Common myeloid progenitor, CD34-positive (primary cell): ENCODE data around the gene PSTPIP1.
A peak's percentile ranks its signal among the peaks of the same experiment; 100 is the strongest.

Source experiments
- CTCF ChIA-PET: fragments of 350-600 bp; sonication (Branson Sonifier 250); formaldehyde crosslinking; loops from one replicate; lab custom pipeline; 2021; ENCODE audit warnings: antibody characterized with exemption; lab: Charles Lee
- POLR2A ChIA-PET: fragments of 350-600 bp; sonication (Branson Sonifier 250); formaldehyde crosslinking; loops from one replicate; lab custom pipeline; 2021; ENCODE audit warnings: antibody characterized with exemption; lab: Charles Lee
- DNase-seq, 3 donors: peaks; one replicate each; pipeline versions ENCODE4 v3.0.0 to v3.0.0-alpha.2; 2013
- H3K27ac ChIP-seq, 2 experiments: 1 replicate in 1 of 2; 2 replicates in 1 of 2; pipeline ENCODE4 v1.7.0; 2013; ENCODE audit warnings: inconsistent platforms in 2 of 2, low read length in 2 of 2, mild to moderate bottlenecking in 2 of 2, low read depth in 1 of 2, moderate library complexity in 1 of 2; ENCODE audit not compliant: severe bottlenecking in 2 of 2, insufficient read depth in 1 of 2, poor library complexity in 1 of 2
- H3K27me3 ChIP-seq, 5 experiments: replicated peaks in 2 of 5; 1 replicate in 3 of 5; 2 replicates in 2 of 5; pipeline versions ENCODE4 v1.6.1 to v1.7.0; 2013; ENCODE audit warnings: low read length in 4 of 5, mild to moderate bottlenecking in 2 of 5, moderate library complexity in 2 of 5, inconsistent platforms in 1 of 5; ENCODE audit not compliant: insufficient read depth in 5 of 5, control insufficient read depth in 4 of 5
- H3K36me3 ChIP-seq, 4 experiments: 1 replicate in 2 of 4; 2 replicates in 2 of 4; pipeline versions ENCODE4 v1.6.1 to v1.7.0; 2013; ENCODE audit warnings: low read length in 3 of 4, control low read depth in 1 of 4, mild to moderate bottlenecking in 1 of 4; ENCODE audit not compliant: control insufficient read depth in 4 of 4, insufficient read depth in 4 of 4
- H3K4me1 ChIP-seq, 4 experiments: 1 replicate in 3 of 4; 2 replicates in 1 of 4; pipeline versions ENCODE4 v1.6.1 to v1.7.1; 2013; ENCODE audit warnings: low read length in 3 of 4, mild to moderate bottlenecking in 3 of 4, control low read depth in 1 of 4, inconsistent platforms in 1 of 4, moderate library complexity in 1 of 4; ENCODE audit not compliant: control insufficient read depth in 4 of 4, insufficient read depth in 4 of 4; ENCODE audit errors: control extremely low read depth in 1 of 4
- H3K4me3 ChIP-seq, 7 experiments: 1 replicate in 4 of 7; 2 replicates in 3 of 7; pipeline versions ENCODE4 v1.5.1 to v1.7.0; 2013; ENCODE audit warnings: mild to moderate bottlenecking in 7 of 7, low read length in 6 of 7, moderate library complexity in 6 of 7, inconsistent platforms in 2 of 7, low read depth in 2 of 7, control low read depth in 1 of 7; ENCODE audit not compliant: insufficient read depth in 4 of 7, control insufficient read depth in 1 of 7; ENCODE audit errors: extremely low read depth in 1 of 7
- H3K9me3 ChIP-seq, 5 experiments: 1 replicate in 4 of 5; 2 replicates in 1 of 5; pipeline versions ENCODE4 v1.6.1 to v1.7.1; 2013; ENCODE audit warnings: low read length in 4 of 5, mild to moderate bottlenecking in 2 of 5, inconsistent platforms in 1 of 5, low read depth in 1 of 5, moderate library complexity in 1 of 5; ENCODE audit not compliant: control insufficient read depth in 4 of 5, insufficient read depth in 2 of 5; ENCODE audit errors: control extremely low read depth in 1 of 5
- WGBS: methylation state at CpG from one replicate; pipeline ENCODE4 v1.1.5; 2013; ENCODE audit not compliant: insufficient coverage; 5-methylcytosine and 5-hydroxymethylcytosine counted together

Gene PSTPIP1

DNA sequence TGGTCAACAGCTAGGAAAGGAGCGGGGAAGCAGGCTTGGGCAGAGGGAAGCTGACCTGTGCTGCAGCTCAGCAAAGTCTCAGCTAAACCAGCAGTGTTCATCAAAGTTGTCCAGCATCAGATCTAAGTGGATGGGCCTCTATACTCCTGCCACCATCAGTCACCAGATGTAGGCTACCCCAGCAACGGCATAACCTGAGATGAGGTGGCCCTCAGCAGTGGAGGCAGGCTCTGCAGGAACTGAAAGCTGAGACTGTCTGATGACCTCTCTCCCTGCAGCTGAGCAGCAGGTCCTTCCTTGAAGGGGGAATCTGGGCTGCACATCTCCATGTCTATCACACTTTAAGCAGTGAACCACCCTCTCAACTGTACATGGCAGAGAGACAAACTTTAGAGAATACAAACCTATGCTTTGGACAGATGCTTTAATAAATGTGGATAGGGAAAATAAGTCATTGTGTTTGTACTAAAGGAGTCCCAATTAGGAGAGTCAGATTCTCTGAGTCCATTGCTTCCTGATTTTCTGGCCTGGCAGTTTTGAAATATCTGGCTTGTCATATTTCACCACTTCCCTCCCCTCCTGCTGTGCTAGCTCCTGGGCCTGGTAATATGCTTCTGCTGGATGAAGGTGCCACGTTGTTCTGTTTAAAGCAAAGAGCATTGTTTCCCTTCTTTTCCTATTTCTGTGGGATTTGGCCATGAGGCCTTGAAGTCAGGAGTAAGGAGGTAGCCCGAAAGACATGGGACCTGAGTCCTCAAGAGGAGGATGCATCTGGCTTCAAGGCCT, 11.1 kb upstream of the PSTPIP1 start:
- peak in 2 of 3 donors; percentile 54 to 59 for DNase-seq
- WGBS: 88% methylated on average over 3 of the region's 4 CpGs
- Histone ChIP-seq H3K4me3 (no peak overlapping the region), H3K9me3 (peaks cover 0 to 2% (median 0%) of the 10 kb centered on the region in 5 experiments), H3K36me3 (no peaks in the 10 kb centered on the region), H3K27ac (peak overlapping the region in 1 of 2 experiments; percentile 9), H3K27me3 (no peaks in the 10 kb centered on the region), H3K4me1 (peaks cover 5 to 36% (median 16%) of the 10 kb centered on the region in 4 experiments)
- CTCF ChIA-PET: interaction anchor here (0.9 to 19.0 kb wide), 4 partner anchors 10 to 46 kb away, joined by 3 to 269 read pairs (median 14); partner anchors contain the start of gene PSTPIP1
- POLR2A ChIA-PET: no interaction called here

DNA sequence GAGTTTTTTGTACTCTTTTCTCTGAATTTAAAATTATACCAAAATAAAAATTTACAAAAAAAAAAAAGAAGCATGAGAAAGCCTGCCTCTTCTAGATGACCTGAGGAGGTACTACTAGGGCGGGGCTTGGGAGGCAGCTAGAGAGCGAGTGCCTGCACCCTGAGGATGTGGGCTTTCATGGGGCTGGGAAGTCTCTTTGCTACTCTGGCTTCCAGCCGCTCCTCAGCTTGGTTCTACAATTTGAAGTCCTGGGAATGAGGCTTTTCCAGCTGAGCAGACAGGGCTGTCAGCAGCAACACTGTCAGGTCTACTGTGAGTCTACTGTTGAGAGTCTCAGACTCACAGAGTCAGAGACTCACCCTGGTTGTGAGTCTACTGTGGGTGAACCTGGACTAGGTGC, 8.2 kb upstream of the PSTPIP1 start:
- Histone ChIP-seq H3K36me3 (no peaks in the 10 kb centered on the region), H3K4me1 (peaks cover 7 to 41% (median 19%) of the 10 kb centered on the region in 4 experiments), H3K4me3 (no peak overlapping the region), H3K9me3 (no peaks in the 10 kb centered on the region), H3K27me3 (no peaks in the 10 kb centered on the region), H3K27ac (no peak overlapping the region)
- CTCF ChIA-PET: interaction anchor here (0.7 to 2.6 kb wide), 3 partner anchors 11 to 51 kb away, joined by 3 to 6 read pairs (median 3); no protein-coding TSS in a partner anchor
- POLR2A ChIA-PET: no interaction called here
- 91% methylated on average over 3 of the region's 3 CpGs for WGBS
- DNase-seq: no peak

DNA sequence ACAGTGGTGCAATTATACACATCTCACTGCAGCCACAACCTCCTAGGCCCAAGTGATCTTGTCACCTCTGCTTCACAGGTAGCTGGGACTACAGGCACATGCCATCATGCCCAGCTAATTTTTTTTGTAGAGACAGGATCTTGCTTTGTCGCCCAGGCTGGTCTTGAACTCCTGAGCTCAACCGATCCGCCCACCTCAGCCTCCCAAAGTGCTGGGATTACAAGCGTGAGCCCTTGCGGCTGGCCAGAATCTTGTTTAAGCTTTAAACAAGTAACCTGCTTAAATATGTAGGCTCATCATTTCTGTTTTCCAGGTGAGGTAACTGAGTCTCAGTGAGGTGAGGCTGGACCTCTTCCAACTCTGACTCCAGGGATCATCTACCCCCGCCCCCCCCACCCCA, 7.7 kb upstream of the PSTPIP1 start:
- WGBS: 98% methylated on average over 6 of the region's 6 CpGs

DNA sequence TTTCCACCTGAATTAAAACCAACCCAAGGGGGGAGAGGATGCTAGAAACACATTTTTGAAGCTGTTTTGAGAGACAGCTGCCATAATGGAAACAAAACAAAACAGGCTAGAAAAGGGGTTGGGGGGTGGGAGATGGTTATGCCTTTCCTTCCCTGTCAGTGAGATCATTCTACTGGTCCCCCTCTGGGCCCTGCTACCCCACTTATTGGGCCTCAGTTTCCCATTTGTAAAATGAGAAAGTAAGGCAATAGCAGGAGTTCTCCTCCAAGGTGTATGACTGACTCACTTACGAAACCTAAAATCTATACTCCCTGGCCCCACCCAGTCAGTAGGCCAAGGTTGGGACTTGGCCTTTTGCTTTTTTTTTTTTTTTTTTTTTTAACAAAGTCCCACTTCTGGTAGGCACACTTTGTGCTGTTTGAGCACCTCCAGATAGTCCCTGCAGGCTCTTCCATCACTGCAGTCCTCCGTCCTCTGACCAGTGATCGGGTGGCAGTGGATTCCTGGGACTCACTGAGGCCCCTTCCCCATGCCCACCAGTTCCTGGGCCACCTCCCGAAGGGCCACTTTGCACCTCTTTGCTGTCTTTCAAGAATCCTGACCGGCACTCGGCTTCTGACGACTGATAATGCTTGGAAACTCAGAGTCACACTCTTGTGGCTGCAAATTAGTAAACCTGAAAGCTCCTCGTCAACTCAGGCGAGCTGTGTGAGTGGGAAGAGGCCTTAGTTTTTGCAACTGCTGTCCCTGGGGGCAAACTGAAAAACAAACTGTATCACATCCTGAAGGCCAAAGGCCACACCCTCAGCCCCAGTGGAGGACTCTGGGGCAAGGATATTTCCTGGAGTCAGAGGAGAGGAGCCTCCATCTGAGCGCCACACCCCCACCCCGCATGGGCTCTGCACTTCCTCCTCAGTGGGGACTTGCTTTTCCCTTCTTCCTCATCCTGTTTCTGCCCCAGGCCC, 6.7 kb upstream of the PSTPIP1 start:
- CTCF ChIA-PET: interaction anchor here (1.4 to 2.6 kb wide), 4 partner anchors 9 to 15 kb away, joined by 3 to 6 read pairs (median 4); no protein-coding TSS in a partner anchor
- Histone ChIP-seq H3K4me3 (no peak overlapping the region), H3K27me3 (no peaks in the 10 kb centered on the region), H3K27ac (no peak overlapping the region), H3K4me1 (peaks cover 7 to 43% (median 19%) of the 10 kb centered on the region in 4 experiments), H3K9me3 (no peaks in the 10 kb centered on the region), H3K36me3 (no peaks in the 10 kb centered on the region)
- peak in 1 of 3 donors; percentile 24 for DNase-seq
- POLR2A ChIA-PET: interaction anchor here (1.3 kb wide), 1 partner anchor 9 kb away, joined by 3 read pairs; no protein-coding TSS in a partner anchor
- 81% methylated on average over 10 of the region's 11 CpGs for WGBS

More for the DNA sequence above, 7.7 kb upstream of the PSTPIP1 start:
- no peaks in the 10 kb centered on the region for H3K27me3 ChIP-seq
- H3K4me3 ChIP-seq: no peak overlapping the region
- POLR2A ChIA-PET: no interaction called here
- no peaks in the 10 kb centered on the region for H3K36me3 ChIP-seq
- no peaks in the 10 kb centered on the region for H3K9me3 ChIP-seq
- no peak overlapping the region for H3K27ac ChIP-seq
- no peak for DNase-seq
- CTCF ChIA-PET: interaction anchor here (0.7 to 2.6 kb wide), 3 partner anchors 10 to 52 kb away, joined by 3 to 6 read pairs (median 3); no protein-coding TSS in a partner anchor
- peaks cover 7 to 41% (median 19%) of the 10 kb centered on the region in 4 experiments for H3K4me1 ChIP-seq

DNA sequence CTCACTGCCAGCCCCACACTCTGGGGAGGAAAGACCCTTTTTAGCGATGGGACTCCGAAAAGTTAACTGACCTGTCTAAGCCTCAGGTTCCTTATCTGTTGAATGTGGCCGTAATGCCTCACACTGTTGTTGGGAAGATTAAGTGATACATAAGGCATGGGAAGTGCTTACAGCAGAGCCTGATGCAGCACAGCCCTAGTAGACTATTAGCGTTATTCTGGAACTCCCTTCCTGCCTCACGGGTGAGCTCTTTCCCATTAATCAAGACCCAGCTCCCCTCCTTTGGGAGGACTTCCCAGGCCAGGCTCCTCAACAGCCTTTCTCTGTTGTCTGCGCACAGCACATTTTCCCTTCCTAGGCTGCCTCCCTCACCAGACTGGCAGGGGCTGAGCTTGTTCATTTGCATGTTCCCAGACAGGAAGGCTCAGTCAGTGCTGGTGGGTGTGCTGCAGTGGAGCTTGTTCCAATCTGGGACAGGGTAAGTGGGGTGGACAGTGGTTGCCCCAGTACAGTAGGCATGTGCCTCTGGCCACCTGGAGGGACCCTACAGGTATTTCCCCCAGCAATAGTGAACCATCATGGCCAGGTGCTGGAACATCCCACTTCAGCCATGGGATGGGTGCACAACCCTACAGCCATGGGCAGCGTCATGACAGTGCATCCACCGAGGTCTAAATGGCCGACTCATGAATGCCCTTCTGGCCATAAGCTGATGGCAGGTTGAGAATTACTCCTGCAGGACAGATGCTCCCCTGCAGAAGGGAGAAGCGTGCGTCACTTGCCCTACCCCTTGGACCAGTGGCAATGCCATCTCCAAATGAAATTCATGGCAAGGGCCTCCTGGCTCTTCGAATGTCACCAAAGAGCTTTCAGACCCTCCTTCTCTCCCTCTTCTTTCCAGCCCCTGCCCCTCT, 5.8 kb upstream of the PSTPIP1 start:
- H3K27ac ChIP-seq: no peak overlapping the region
- CTCF ChIA-PET: interaction anchor here (0.6 to 2.6 kb wide), 8 partner anchors 8 to 46 kb away, joined by 3 to 6 read pairs (median 3); no protein-coding TSS in a partner anchor

DNA sequence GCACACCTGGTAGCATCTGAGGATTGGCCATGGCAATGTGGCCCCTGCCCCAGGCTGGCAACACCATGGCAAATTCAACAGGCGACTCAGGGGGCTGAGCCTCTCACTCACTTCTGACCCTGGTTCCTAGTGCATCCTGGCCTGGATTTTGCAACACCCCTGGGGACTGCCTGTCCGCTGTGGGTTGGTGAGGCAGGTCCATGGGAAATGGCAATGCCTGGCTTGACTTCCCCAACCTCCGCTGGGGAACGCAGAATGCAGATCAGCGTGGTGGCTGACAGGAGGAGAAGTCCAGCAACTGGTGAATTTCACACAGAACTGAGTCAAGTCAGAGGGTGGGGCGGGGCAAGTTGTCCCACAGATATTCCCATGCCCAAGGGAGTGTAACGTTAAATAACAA, 3.9 kb upstream of the PSTPIP1 start:
- ChIA-PET CTCF (no interaction called here), POLR2A (no interaction called here)
- H3K27ac ChIP-seq: no peak overlapping the region
- peaks cover 8 to 60% (median 32%) of the 10 kb centered on the region in 4 experiments for H3K4me1 ChIP-seq
- H3K27me3 ChIP-seq: no peaks in the 10 kb centered on the region
- WGBS: 85% methylated on average over 5 of the region's 7 CpGs
- no peaks in the 10 kb centered on the region for H3K9me3 ChIP-seq
- no peak for DNase-seq
- no peak overlapping the region for H3K4me3 ChIP-seq
- no peaks in the 10 kb centered on the region for H3K36me3 ChIP-seq

More for the DNA sequence above, 5.8 kb upstream of the PSTPIP1 start:
- Histone ChIP-seq H3K36me3 (no peaks in the 10 kb centered on the region), H3K9me3 (no peaks in the 10 kb centered on the region), H3K4me3 (no peak overlapping the region), H3K27me3 (no peaks in the 10 kb centered on the region), H3K4me1 (peaks cover 5 to 43% (median 15%) of the 10 kb centered on the region in 4 experiments)
- POLR2A ChIA-PET: interaction anchor here (1.3 kb wide), 1 partner anchor 10 kb away, joined by 3 read pairs; no protein-coding TSS in a partner anchor
- WGBS: 82% methylated on average over 11 of the region's 12 CpGs
- DNase-seq: no peak
